Uterus (tissue), 4 donors: ENCODE results near the gene PLCL1. TPM values are rescaled to one million over a fixed set of nuclear protein-coding genes. Genes with fewer than 3 reads are reported as not detected.
"Not testable (repeated sequence)": the region's sequence is repeated elsewhere in the genome, so short reads cannot be mapped to it uniquely, and the experiment has no call there.

ENCODE experiments used
- DNase-seq, 2 donors: peaks; one replicate each; pipeline ENCODE4 v3.0.0-alpha.2; 2019 to 2020
- H3K27ac ChIP-seq, 2 donors: fragments of 200-600 bp; sonication (generic); 1 replicate in 1 of 2; 2 replicates in 1 of 2; pipeline ENCODE4 v1.5.1; 2016 to 2018
- H3K27me3 ChIP-seq, 2 donors: fragments of 200-600 bp; sonication (generic); one replicate each; pipeline ENCODE4 v1.5.1; 2018 to 2019; ENCODE audit warnings: control low read depth in 1 of 2
- H3K36me3 ChIP-seq, 2 donors: fragments of 200-600 bp; sonication (generic); one replicate each; pipeline ENCODE4 v1.5.1; 2019; ENCODE audit warnings: control low read depth in 1 of 2
- H3K4me1 ChIP-seq, 2 donors: fragments of 200-600 bp; sonication (generic); one replicate each; pipeline ENCODE4 v1.5.1; 2018 to 2019; ENCODE audit warnings: control low read depth in 1 of 2
- H3K4me3 ChIP-seq, 2 donors: fragments of 200-600 bp; sonication (generic); 1 replicate in 1 of 2; 2 replicates in 1 of 2; pipeline ENCODE4 v1.5.1; 2018 to 2019; ENCODE audit warnings: mild to moderate bottlenecking in 1 of 2
- H3K9me3 ChIP-seq, 2 donors: fragments of 200-600 bp; sonication (generic); one replicate each; pipeline ENCODE4 v1.5.1; 2019; ENCODE audit warnings: control low read depth in 1 of 2
- CTCF ChIP-seq, 4 experiments: fragments of 200-600 bp in 2 of 4; fragments of 450-650 bp in 2 of 4; sonication (generic) in 2 of 4; IDR thresholded peaks; one replicate each; pipeline ENCODE4 v1.5.1; 2016 to 2019; ENCODE audit warnings: antibody characterized with exemption in 4 of 4, mild to moderate bottlenecking in 2 of 4, moderate library complexity in 1 of 4
- POLR2A ChIP-seq, 2 donors: fragments of 450-650 bp; IDR thresholded peaks; one replicate each; pipeline ENCODE4 v1.6.1; 2016; ENCODE audit warnings: antibody characterized with exemption in 2 of 2, mild to moderate bottlenecking in 1 of 2, moderate library complexity in 1 of 2
- intact Hi-C: fragments of 100-400 bp; cut with DNase I; formaldehyde crosslinking; loops from one replicate; pipeline ENCODE4 v1.15.1; 2023; ENCODE audit warnings: low total_unique reads
- total RNA-seq, 4 donors: library from RNA; depleted of rRNA in 3 of 4; stranded (reverse); fragments of >200 nt in 3 of 4; gene quantifications; one replicate each; pipeline versions ENCODE4 v1.1.0 to v1.2.4, GENCODE V29; 2014 to 2023
- donor health status: DM: yes; HTN: yes; CAD: no.

Gene PLCL1
- total RNA-seq, 4 donors from 2014 or later = 7.3 to 32.5 (median 15.0) TPM

GRCh38 chr2:197822333-197822732, 17.9 kb downstream of the PLCL1 start:
- no peaks in the 10 kb centered on the region for H3K4me1 ChIP-seq
- no peaks in the 10 kb centered on the region for H3K9me3 ChIP-seq
- no peaks in the 10 kb centered on the region for H3K36me3 ChIP-seq
- no peak for TF ChIP-seq POLR2A (IDR thresholded peaks at IDR 0.05)
- no peak for TF ChIP-seq CTCF (IDR thresholded peaks at IDR 0.05)
- H3K27me3 ChIP-seq = no peaks in the 10 kb centered on the region
- no peak overlapping the region for H3K27ac ChIP-seq
- intact Hi-C loops = no loop called here
- H3K4me3 ChIP-seq = no peak overlapping the region
- DNase-seq = no peak

- no peak overlapping the region for H3K27ac ChIP-seq
- no peaks in the 10 kb centered on the region for H3K27me3 ChIP-seq
- no peak for DNase-seq
Observed at GRCh38 chr2:197827618-197828017, 23.2 kb downstream of the PLCL1 start.

GRCh38 chr2:197828464-197829135, 24.2 kb downstream of the PLCL1 start:
- Histone ChIP-seq H3K4me3 (no peak overlapping the region), H3K27me3 (no peaks in the 10 kb centered on the region), H3K36me3 (no peaks in the 10 kb centered on the region), H3K9me3 (no peaks in the 10 kb centered on the region), H3K4me1 (peaks cover 0 to 4% of the 10 kb centered on the region in 2 donors), H3K27ac (no peak overlapping the region)
- no peak for DNase-seq
- TF ChIP-seq CTCF (IDR thresholded peaks at IDR 0.05) (no peak), POLR2A (IDR thresholded peaks at IDR 0.05) (no peak)
- intact Hi-C loops = no loop called here

More at GRCh38 chr2:197827618-197828017, 23.2 kb downstream of the PLCL1 start:
- Histone ChIP-seq H3K9me3 (no peaks in the 10 kb centered on the region), H3K36me3 (no peaks in the 10 kb centered on the region), H3K4me1 (peaks cover 0 to 4% of the 10 kb centered on the region in 2 donors), H3K4me3 (no peak overlapping the region)
- TF ChIP-seq CTCF (IDR thresholded peaks at IDR 0.05) (no peak), POLR2A (IDR thresholded peaks at IDR 0.05) (no peak)
- intact Hi-C loops = no loop called here

GRCh38 chr2:197834771-197835170, 30.4 kb downstream of the PLCL1 start:
- H3K4me1 ChIP-seq, H3K27me3 ChIP-seq, DNase-seq, H3K27ac ChIP-seq, H3K4me3 ChIP-seq, H3K9me3 ChIP-seq, intact Hi-C loops, H3K36me3 ChIP-seq: not testable (repeated sequence)

GRCh38 chr2:197835293-197835692, 30.9 kb downstream of the PLCL1 start:
- Histone ChIP-seq H3K4me3 (no peak overlapping the region), H3K9me3 (no peaks in the 10 kb centered on the region), H3K4me1 (no peaks in the 10 kb centered on the region), H3K36me3 (no peaks in the 10 kb centered on the region), H3K27me3 (no peaks in the 10 kb centered on the region), H3K27ac (no peak overlapping the region)
- intact Hi-C loops = no loop called here
- no peak for DNase-seq
- TF ChIP-seq CTCF (IDR thresholded peaks at IDR 0.05) (no peak), POLR2A (IDR thresholded peaks at IDR 0.05) (no peak)
